Smooth muscle cell (in vitro differentiated cells): ENCODE measurements around the gene PHLPP1. TPM values are rescaled to one million over a fixed set of nuclear protein-coding genes. Genes with fewer than 3 reads are reported as not detected.

Source experiments
- DNase-seq: peaks from one replicate; lab custom pipeline; 2025; ENCODE audit not compliant: unreplicated experiment; lab: John Stamatoyannopoulos, UW
- H2AFZ ChIP-seq: fragments of 200-600 bp; sonication (generic); 2 replicates; pipeline ENCODE4 v1.6.0; 2016; ENCODE audit warnings: antibody characterized with exemption, low read depth, mild to moderate bottlenecking
- H3F3A ChIP-seq: fragments of 200-600 bp; sonication (generic); 2 replicates; pipeline ENCODE4 v1.6.0; 2017; ENCODE audit warnings: antibody characterized with exemption, low read depth
- H3K27ac ChIP-seq: fragments of 200-600 bp; sonication (generic); 2 replicates; pipeline ENCODE4 v1.5.1; 2016; ENCODE audit warnings: low read depth, mild to moderate bottlenecking
- H3K27me3 ChIP-seq: fragments of 200-600 bp; sonication (generic); 2 replicates; pipeline ENCODE4 v1.6.1; 2016; ENCODE audit warnings: low read depth, mild to moderate bottlenecking
- H3K36me3 ChIP-seq: fragments of 200-600 bp; sonication (generic); 2 replicates; pipeline ENCODE4 v1.5.1; 2016; ENCODE audit warnings: low read depth
- H3K4me1 ChIP-seq: fragments of 200-600 bp; sonication (generic); 2 replicates; pipeline ENCODE4 v1.5.1; 2016; ENCODE audit warnings: low read depth
- H3K4me2 ChIP-seq: fragments of 200-600 bp; sonication (generic); 2 replicates; pipeline ENCODE4 v1.6.0; 2016; ENCODE audit warnings: mild to moderate bottlenecking
- H3K4me3 ChIP-seq: fragments of 200-600 bp; sonication (generic); 2 replicates; pipeline ENCODE4 v1.5.1; 2016; ENCODE audit warnings: mild to moderate bottlenecking
- H3K79me2 ChIP-seq: fragments of 200-600 bp; sonication (generic); 2 replicates; pipeline ENCODE4 v1.6.0; 2016; ENCODE audit warnings: low read depth, mild to moderate bottlenecking
- H3K9ac ChIP-seq: fragments of 200-600 bp; sonication (generic); 2 replicates; pipeline ENCODE4 v1.6.0; 2016; ENCODE audit warnings: low read depth
- H3K9me3 ChIP-seq: fragments of 200-600 bp; sonication (generic); replicated peaks from 2 replicates; pipeline ENCODE4 v1.5.1; 2016; ENCODE audit warnings: low read depth
- H4K20me1 ChIP-seq: fragments of 200-600 bp; sonication (generic); 2 replicates; pipeline ENCODE4 v1.6.0; 2016; ENCODE audit warnings: low read depth
- CTCF ChIP-seq: fragments of 200-600 bp; sonication (generic); IDR thresholded peaks from 2 replicates; pipeline ENCODE4 v1.5.1; 2017; ENCODE audit warnings: borderline replicate concordance, mild to moderate bottlenecking, antibody characterized with exemption; ENCODE audit not compliant: insufficient read depth, poor library complexity, severe bottlenecking
- WGBS: methylation state at CpG from one replicate; pipeline ENCODE4 v1.1.7; 2016; ENCODE audit warnings: low lambda C conversion rate; 5-methylcytosine and 5-hydroxymethylcytosine counted together
- polyA plus RNA-seq: library from polyadenylated mRNA; unstranded; fragments of >200 nt; fragmentation: Nextera tagmentation; extraction: Ambion mirVana; gene quantifications from 2 replicates; pipeline ENCODE4 v1.2.1, GENCODE V29; 2016
- total RNA-seq: library from RNA; depleted of rRNA; stranded (reverse); fragments of >200 nt; gene quantifications from 2 replicates; pipeline ENCODE4 v1.2.3, GENCODE V29; 2014

The PHLPP1 gene
- total and polyA plus RNA-seq, 2 experiments from 2014 or later: 1.1 to 4.3 TPM

GRCh38 chr18:62914871-62915392 lies 199.6 kb downstream of the PHLPP1 start:
- Histone ChIP-seq H3K4me1 (peaks cover 5% of the 10 kb centered on the region), H3K36me3 (no peaks in the 10 kb centered on the region), H3K4me3 (no peak overlapping the region), H4K20me1 (no peaks in the 10 kb centered on the region), H3F3A (no peaks in the 10 kb centered on the region), H3K79me2 (no peaks in the 10 kb centered on the region), H3K27me3 (no peaks in the 10 kb centered on the region), H3K9ac (no peak overlapping the region), H3K27ac (no peak overlapping the region), H3K9me3 (no peaks in the 10 kb centered on the region), H3K4me2 (no peak overlapping the region), H2AFZ (no peak overlapping the region)
- TF ChIP-seq CTCF: no peak
- 98% methylated on average over 3 of the region's 3 CpGs for WGBS
- no peak for DNase-seq

- H3K36me3 ChIP-seq: no peaks in the 10 kb centered on the region
- H4K20me1 ChIP-seq: no peaks in the 10 kb centered on the region
- H3K9me3 ChIP-seq: no peaks in the 10 kb centered on the region
- no peaks in the 10 kb centered on the region for H3K27me3 ChIP-seq
- no peaks in the 10 kb centered on the region for H3K79me2 ChIP-seq
- H3K27ac ChIP-seq: no peak overlapping the region
- no peak for DNase-seq
- no peak overlapping the region for H3K4me2 ChIP-seq
- H3K4me1 ChIP-seq: peaks cover 5% of the 10 kb centered on the region
- no peaks in the 10 kb centered on the region for H3F3A ChIP-seq
- H2AFZ ChIP-seq: no peak overlapping the region
- H3K9ac ChIP-seq: no peak overlapping the region
- no peak for TF ChIP-seq CTCF
- H3K4me3 ChIP-seq: no peak overlapping the region
Observed at GRCh38 chr18:62918361-62918760, 203.0 kb downstream of the PHLPP1 start.

- no peaks in the 10 kb centered on the region for H3K36me3 ChIP-seq
- H3K4me2 ChIP-seq: no peak overlapping the region
- H2AFZ ChIP-seq: no peak overlapping the region
- DNase-seq: no peak
- H3K27ac ChIP-seq: no peak overlapping the region
- no peaks in the 10 kb centered on the region for H3K9me3 ChIP-seq
- H3K79me2 ChIP-seq: no peaks in the 10 kb centered on the region
- no peak overlapping the region for H3K4me3 ChIP-seq
- no peak for TF ChIP-seq CTCF
- peaks cover 5% of the 10 kb centered on the region for H3K4me1 ChIP-seq
- H4K20me1 ChIP-seq: no peaks in the 10 kb centered on the region
- 10% methylated on average over 2 of the region's 2 CpGs for WGBS
- H3K27me3 ChIP-seq: no peaks in the 10 kb centered on the region
- H3F3A ChIP-seq: no peaks in the 10 kb centered on the region
- no peak overlapping the region for H3K9ac ChIP-seq
Observed at GRCh38 chr18:62919109-62919838, 203.9 kb downstream of the PHLPP1 start.

- Histone ChIP-seq H3K4me3 (no peak overlapping the region), H3K36me3 (no peaks in the 10 kb centered on the region), H3K9me3 (no peaks in the 10 kb centered on the region), H3K9ac (no peak overlapping the region), H4K20me1 (no peaks in the 10 kb centered on the region), H3F3A (no peaks in the 10 kb centered on the region), H3K4me2 (no peak overlapping the region), H3K79me2 (no peaks in the 10 kb centered on the region), H3K27ac (no peak overlapping the region), H3K27me3 (no peaks in the 10 kb centered on the region), H2AFZ (no peak overlapping the region), H3K4me1 (no peaks in the 10 kb centered on the region)
- WGBS: 94% methylated on average over 5 of the region's 5 CpGs
- no peak for TF ChIP-seq CTCF
- DNase-seq: no peak
Observed at GRCh38 chr18:62925031-62925688, 209.8 kb downstream of the PHLPP1 start.
